T-helper 1 cell treated with Interleukin-12 subunit alpha and Interleukin-12 subunit beta and Interleukin-4 antibody, amounts not matched to agents 30 μg/mL and 1 μg/mL, for 36 hours (primary cell): ENCODE data around the gene TAC3.

Experiments
- H3K27ac Mint-ChIP-seq: one replicate; pipeline ENCODE4 v1.8.0; 2021; ENCODE audit warnings: mild to moderate bottlenecking, mixed read lengths
- H3K27me3 Mint-ChIP-seq: one replicate; pipeline ENCODE4 v1.8.0; 2021; ENCODE audit warnings: low read depth, mixed read lengths
- H3K36me3 Mint-ChIP-seq: one replicate; pipeline ENCODE4 v1.8.0; 2021; ENCODE audit warnings: low read depth, mixed read lengths
- H3K4me1 Mint-ChIP-seq: one replicate; pipeline ENCODE4 v1.8.0; 2021; ENCODE audit warnings: low read depth, mixed read lengths
- H3K4me3 Mint-ChIP-seq: one replicate; pipeline ENCODE4 v1.8.0; 2021; ENCODE audit warnings: mild to moderate bottlenecking, moderate library complexity, mixed read lengths
- H3K9me3 Mint-ChIP-seq: one replicate; pipeline ENCODE4 v1.8.0; 2021; ENCODE audit warnings: mixed read lengths

TAC3 gene

DNA sequence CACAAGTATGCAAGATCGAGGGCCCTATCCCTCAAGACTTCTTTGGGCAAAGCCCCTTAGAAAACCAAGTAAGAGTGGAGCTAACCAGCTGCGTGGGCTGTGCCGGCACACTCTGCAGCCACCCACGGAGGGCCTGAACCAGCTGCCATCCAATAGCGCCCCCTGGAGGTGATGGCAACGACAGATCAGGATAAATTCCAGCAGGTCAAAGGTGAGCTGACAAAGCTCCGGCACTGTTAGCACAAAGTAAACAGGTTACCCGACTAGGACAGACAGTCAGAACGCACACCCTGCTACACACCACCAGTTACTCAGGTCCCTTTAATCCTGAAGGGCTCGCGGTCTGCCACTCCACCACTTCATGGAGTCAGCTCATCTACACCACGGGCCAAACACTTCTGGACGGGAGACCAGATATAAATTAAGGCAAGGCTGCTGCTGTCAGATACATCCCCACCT is 14.9 kb downstream of the TAC3 start:
- no peaks in the 10 kb centered on the region for H3K27me3 Mint-ChIP-seq
- peaks cover 27% of the 10 kb centered on the region for H3K36me3 Mint-ChIP-seq

GRCh38 chr12:57000393-57000792 is 15.9 kb downstream of the TAC3 start:
- Mint-ChIP-seq H3K36me3 (peaks cover 25% of the 10 kb centered on the region), H3K9me3 (no peaks in the 10 kb centered on the region), H3K4me1 (peaks cover 35% of the 10 kb centered on the region), H3K27ac (no peak overlapping the region), H3K4me3 (no peak overlapping the region), H3K27me3 (no peaks in the 10 kb centered on the region)

More for the DNA sequence above, 14.9 kb downstream of the TAC3 start:
- Mint-ChIP-seq H3K27ac (no peak overlapping the region), H3K4me1 (peaks cover 39% of the 10 kb centered on the region), H3K4me3 (no peak overlapping the region), H3K9me3 (no peaks in the 10 kb centered on the region)

DNA sequence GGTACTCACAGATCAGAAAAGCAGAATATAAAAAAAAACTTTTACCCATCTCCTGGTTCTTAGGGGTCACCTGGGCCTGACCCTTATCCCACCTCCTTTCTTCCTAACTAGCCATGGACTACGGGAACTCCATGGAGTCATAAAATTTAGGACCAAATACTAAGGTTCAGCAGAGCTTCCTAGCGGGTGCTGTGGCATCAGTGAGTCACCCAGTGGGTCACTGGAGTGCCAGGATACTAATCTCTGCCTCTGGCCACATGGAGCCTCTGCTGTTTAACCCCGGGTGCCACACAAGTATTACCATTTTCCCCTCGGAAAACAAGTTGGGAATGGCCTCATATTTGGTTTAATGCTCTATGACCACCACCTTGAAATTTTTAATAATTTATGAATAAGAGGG is 16.9 kb downstream of the TAC3 start:
- no peaks in the 10 kb centered on the region for H3K9me3 Mint-ChIP-seq
- H3K4me3 Mint-ChIP-seq = peak overlapping the region; percentile 75
- peaks cover 24% of the 10 kb centered on the region for H3K36me3 Mint-ChIP-seq
- H3K27me3 Mint-ChIP-seq = no peaks in the 10 kb centered on the region
- H3K4me1 Mint-ChIP-seq = peaks cover 28% of the 10 kb centered on the region
- H3K27ac Mint-ChIP-seq = peak overlapping the region; percentile 94

DNA sequence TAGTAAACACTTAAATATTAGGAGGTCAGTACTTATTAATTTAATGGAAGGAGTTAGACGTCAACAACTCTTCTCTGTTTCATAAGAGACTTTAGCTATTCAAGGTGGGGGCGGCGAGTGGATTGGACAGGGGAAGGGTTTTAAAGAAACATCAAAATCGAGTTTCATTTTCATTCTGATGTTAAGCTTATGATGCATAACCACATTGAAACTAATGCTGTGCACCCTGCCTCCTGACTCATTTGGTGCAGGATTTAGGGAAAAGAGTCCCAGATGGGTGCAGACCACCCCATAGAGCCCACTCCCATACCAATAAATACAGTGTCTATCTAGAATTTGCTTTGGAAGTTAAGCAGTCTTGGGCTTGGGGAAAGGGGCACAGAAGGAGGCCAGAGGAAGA is 17.3 kb downstream of the TAC3 start:
- no peaks in the 10 kb centered on the region for H3K9me3 Mint-ChIP-seq
- peak overlapping the region; percentile 75 for H3K4me3 Mint-ChIP-seq
- no peaks in the 10 kb centered on the region for H3K27me3 Mint-ChIP-seq
- peaks cover 26% of the 10 kb centered on the region for H3K4me1 Mint-ChIP-seq
- H3K36me3 Mint-ChIP-seq = peaks cover 19% of the 10 kb centered on the region
- H3K27ac Mint-ChIP-seq = peak overlapping the region; percentile 94

- peaks cover 26% of the 10 kb centered on the region for H3K4me1 Mint-ChIP-seq
- H3K9me3 Mint-ChIP-seq = no peaks in the 10 kb centered on the region
- peak overlapping the region; percentile 75 for H3K4me3 Mint-ChIP-seq
- peaks cover 15% of the 10 kb centered on the region for H3K36me3 Mint-ChIP-seq
- H3K27ac Mint-ChIP-seq = peak overlapping the region; percentile 94
- H3K27me3 Mint-ChIP-seq = no peaks in the 10 kb centered on the region
These were observed 18.0 kb downstream of the TAC3 start for GRCh38 chr12:56998316-56998715.

DNA sequence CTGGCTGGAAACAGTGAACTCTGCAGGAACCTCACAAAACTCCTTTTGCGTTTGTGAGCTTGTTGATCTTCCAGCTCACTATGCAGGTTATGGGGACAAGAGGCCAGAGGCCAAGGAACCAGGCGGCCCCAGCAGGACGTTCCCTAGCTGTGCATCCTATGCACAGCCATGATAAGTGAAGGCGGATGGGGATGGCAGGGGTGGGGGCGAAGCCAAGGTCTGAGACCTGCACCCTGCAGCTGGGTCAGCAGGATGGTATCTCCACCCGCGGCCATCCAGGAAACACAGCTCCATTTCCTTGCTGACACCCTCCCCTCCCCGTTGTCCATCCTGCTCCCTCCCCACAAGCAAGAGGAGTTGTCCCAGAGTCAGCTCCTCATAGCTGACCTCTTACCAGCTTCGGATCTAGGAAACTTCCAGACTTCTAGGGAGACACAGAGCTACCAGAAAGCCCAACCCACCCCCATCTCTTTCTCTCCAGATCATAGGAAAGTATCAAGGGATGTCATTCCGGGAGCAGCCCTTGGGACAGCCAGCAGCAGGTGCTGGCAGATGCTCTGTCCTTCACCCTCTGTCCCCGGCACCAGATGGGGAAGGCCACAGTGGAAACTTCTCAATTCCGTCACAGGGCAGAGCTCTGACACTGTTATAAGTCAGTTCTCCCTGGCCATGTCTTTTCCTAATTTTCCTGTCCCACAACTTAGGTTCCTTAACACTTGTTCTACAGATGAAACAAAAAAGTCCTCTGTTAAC is 19.4 kb downstream of the TAC3 start:
- H3K27ac Mint-ChIP-seq = no peak overlapping the region
- H3K27me3 Mint-ChIP-seq = no peaks in the 10 kb centered on the region
- H3K4me1 Mint-ChIP-seq = peaks cover 26% of the 10 kb centered on the region
- peaks cover 8% of the 10 kb centered on the region for H3K36me3 Mint-ChIP-seq
- H3K4me3 Mint-ChIP-seq = no peak overlapping the region
- H3K9me3 Mint-ChIP-seq = no peaks in the 10 kb centered on the region

DNA sequence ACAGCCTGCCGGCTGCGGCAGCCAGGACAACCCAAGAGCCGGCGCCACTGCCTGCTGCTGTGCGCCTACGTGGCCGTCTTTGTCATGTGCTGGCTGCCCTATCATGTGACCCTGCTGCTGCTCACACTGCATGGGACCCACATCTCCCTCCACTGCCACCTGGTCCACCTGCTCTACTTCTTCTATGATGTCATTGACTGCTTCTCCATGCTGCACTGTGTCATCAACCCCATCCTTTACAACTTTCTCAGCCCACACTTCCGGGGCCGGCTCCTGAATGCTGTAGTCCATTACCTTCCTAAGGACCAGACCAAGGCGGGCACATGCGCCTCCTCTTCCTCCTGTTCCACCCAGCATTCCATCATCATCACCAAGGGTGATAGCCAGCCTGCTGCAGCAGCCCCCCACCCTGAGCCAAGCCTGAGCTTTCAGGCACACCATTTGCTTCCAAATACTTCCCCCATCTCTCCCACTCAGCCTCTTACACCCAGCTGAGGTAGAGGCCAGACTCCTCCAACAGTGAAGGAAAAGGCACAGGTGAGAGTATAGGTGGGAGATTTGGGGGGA is 20.3 kb downstream of the TAC3 start:
- H3K9me3 Mint-ChIP-seq = no peaks in the 10 kb centered on the region
- no peaks in the 10 kb centered on the region for H3K27me3 Mint-ChIP-seq
- peaks cover 27% of the 10 kb centered on the region for H3K4me1 Mint-ChIP-seq
- no peak overlapping the region for H3K27ac Mint-ChIP-seq
- peaks cover 8% of the 10 kb centered on the region for H3K36me3 Mint-ChIP-seq
- no peak overlapping the region for H3K4me3 Mint-ChIP-seq

GRCh38 chr12:56995201-56995929 is 21.0 kb downstream of the TAC3 start:
- H3K4me3 Mint-ChIP-seq = no peak overlapping the region
- peaks cover 8% of the 10 kb centered on the region for H3K36me3 Mint-ChIP-seq
- no peaks in the 10 kb centered on the region for H3K9me3 Mint-ChIP-seq
- peaks cover 28% of the 10 kb centered on the region for H3K4me1 Mint-ChIP-seq
- H3K27ac Mint-ChIP-seq = no peak overlapping the region
- H3K27me3 Mint-ChIP-seq = no peaks in the 10 kb centered on the region

DNA sequence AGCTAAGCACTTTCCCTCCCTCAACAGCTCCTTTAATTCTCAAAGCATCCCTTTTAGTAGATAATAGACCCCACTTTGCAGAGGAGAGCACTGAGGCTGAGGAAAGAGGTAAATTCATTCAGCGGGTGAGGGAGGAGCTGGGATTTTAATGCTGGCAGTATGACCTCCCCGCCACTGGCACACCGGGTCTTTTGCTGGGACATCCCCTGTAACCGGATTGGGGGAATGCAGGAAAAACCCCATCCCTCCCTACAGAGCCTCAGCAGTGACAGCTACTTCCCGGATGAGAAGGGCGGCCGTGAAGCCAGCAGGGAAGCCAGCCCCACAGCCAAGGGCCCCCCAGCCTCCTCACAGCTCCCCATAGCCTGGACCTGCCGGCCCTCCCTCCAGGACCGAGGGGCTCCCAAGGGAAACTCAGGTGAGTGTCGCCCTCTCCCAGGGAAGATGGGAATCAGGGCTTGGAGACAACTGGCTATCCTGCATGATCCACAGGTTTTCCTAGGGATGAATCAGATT is 22.0 kb downstream of the TAC3 start:
- H3K27ac Mint-ChIP-seq = no peak overlapping the region

DNA sequence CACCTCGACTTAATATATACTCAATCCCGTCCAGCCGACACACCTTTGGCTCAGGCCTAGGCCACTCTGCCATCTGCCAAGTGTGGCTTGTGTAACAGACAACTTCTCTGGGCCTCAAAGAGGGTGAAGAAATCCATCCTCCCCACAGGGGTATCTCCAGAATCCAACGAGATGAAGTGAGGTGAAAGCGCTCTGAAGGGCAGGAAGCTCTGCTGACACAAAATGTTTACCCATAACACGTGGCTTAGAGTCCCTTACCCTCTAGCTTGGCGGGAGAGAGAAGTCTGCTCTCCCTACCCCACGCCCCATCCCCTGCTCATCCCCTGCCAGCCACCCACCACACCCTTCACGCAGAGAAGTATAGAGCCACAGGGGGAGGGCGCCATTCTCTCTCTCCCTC is 23.0 kb downstream of the TAC3 start:
- Mint-ChIP-seq H3K27me3 (peaks cover 2% of the 10 kb centered on the region), H3K4me1 (peaks cover 17% of the 10 kb centered on the region), H3K27ac (no peak overlapping the region), H3K9me3 (no peaks in the 10 kb centered on the region), H3K36me3 (peaks cover 4% of the 10 kb centered on the region), H3K4me3 (no peak overlapping the region)

More for the DNA sequence above, 22.0 kb downstream of the TAC3 start:
- no peaks in the 10 kb centered on the region for H3K27me3 Mint-ChIP-seq
- no peaks in the 10 kb centered on the region for H3K9me3 Mint-ChIP-seq
- no peak overlapping the region for H3K4me3 Mint-ChIP-seq
- H3K36me3 Mint-ChIP-seq = peaks cover 8% of the 10 kb centered on the region
- peaks cover 26% of the 10 kb centered on the region for H3K4me1 Mint-ChIP-seq

- Mint-ChIP-seq H3K4me3 (no peak overlapping the region), H3K9me3 (no peaks in the 10 kb centered on the region), H3K4me1 (peaks cover 20% of the 10 kb centered on the region), H3K27ac (peak overlapping the region; percentile 38), H3K27me3 (peaks cover 6% of the 10 kb centered on the region), H3K36me3 (no peaks in the 10 kb centered on the region)
These were observed 24.7 kb downstream of the TAC3 start for GRCh38 chr12:56991319-56992246.

GRCh38 chr12:56990648-56991318 is 25.5 kb downstream of the TAC3 start:
- no peak overlapping the region for H3K4me3 Mint-ChIP-seq
- H3K27ac Mint-ChIP-seq = no peak overlapping the region
- H3K4me1 Mint-ChIP-seq = peaks cover 20% of the 10 kb centered on the region
- no peaks in the 10 kb centered on the region for H3K9me3 Mint-ChIP-seq
- peaks cover 6% of the 10 kb centered on the region for H3K27me3 Mint-ChIP-seq
- no peaks in the 10 kb centered on the region for H3K36me3 Mint-ChIP-seq

DNA sequence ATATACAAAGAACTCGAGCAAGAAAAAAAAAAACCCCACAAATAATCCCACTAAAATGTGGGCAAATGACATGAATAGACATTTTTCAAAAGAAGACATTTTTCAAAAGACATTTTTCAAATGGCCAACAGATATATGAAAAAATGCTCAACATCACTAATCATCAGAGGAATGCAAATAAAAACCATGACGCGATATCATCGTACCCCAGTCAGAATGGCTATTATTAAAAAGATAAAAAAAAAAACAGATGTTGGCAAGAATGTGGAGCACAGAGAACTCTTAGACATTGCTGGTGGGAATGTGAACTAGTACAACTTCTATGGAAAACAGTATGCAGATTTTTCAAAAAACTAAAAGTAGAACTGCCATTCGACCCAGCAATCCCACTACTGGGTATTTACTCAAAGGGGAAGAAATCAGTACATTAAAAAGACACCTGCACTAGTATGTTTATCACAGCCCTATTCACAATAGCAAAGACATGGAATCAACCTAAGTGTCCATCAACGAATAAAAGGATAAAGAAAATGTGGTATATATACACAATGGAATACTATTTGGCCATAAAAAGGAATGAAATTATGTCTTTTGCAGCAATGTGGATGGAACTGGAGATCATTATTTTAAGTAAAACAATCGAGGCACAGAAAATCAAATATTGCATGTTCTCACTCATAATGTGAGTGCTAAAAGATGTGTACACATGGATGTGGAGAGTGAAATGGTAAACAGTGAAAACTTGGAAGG is 26.3 kb downstream of the TAC3 start:
- Mint-ChIP-seq H3K4me1 (peaks cover 20% of the 10 kb centered on the region), H3K27ac (no peak overlapping the region), H3K36me3 (no peaks in the 10 kb centered on the region), H3K9me3 (no peaks in the 10 kb centered on the region), H3K4me3 (no peak overlapping the region), H3K27me3 (peaks cover 6% of the 10 kb centered on the region)
